Mucosa of descending colon (tissue), 3 donors: ENCODE measurements around the gene STEAP1. TPM values are rescaled to one million over a fixed set of nuclear protein-coding genes. Genes with fewer than 3 reads are reported as not detected.

Source experiments
- ATAC-seq: fragments of 200-7000 bp; cut with Tn5 transposase; one replicate; pipeline ENCODE4 v1.9.1; 2020; ENCODE audit warnings: mild to moderate bottlenecking, moderate library complexity
- DNase-seq, 3 donors: peaks; one replicate each; pipeline ENCODE4 v3.0.0-alpha.2; 2020
- H3K36me3 ChIP-seq: fragments of 200-600 bp; one replicate; pipeline ENCODE4 v1.8.0; 2021; ENCODE audit warnings: low read depth, mild to moderate bottlenecking
- H3K4me1 ChIP-seq: fragments of 200-600 bp; one replicate; pipeline ENCODE4 v1.8.0; 2021; ENCODE audit warnings: low read depth, mild to moderate bottlenecking
- H3K4me3 ChIP-seq: fragments of 200-600 bp; one replicate; pipeline ENCODE4 v1.8.0; 2021; ENCODE audit warnings: mild to moderate bottlenecking
- H3K9me3 ChIP-seq: fragments of 200-600 bp; one replicate; pipeline ENCODE4 v1.8.0; 2021; ENCODE audit warnings: mild to moderate bottlenecking
- intact Hi-C, 2 donors: fragments of 100-400 bp; cut with DNase I in 1 of 2; cut with micrococcal nuclease in 1 of 2; formaldehyde crosslinking; loops; one replicate each; pipeline versions ENCODE4 v1.11.0 to v1.11.1; 2022; cut with DNase I, micrococcal nuclease
- total RNA-seq, 3 donors: library from RNA; stranded (reverse); fragmentation: NEBNext Ultra II Directional in 2 of 3; extraction: Animal tissue kit (Norgen Biotek cat#: 25700) in 2 of 3; gene quantifications; one replicate each; pipeline versions ENCODE4 v1.2.1 to v1.2.4, GENCODE V29; 2021 to 2023
- TF ChIP-seq, protein P1 (sequence below): fragments of 200-600 bp; IDR thresholded peaks from one replicate; pipeline ENCODE4 v1.8.0; 2022; ENCODE audit warnings: antibody characterized with exemption, mild to moderate bottlenecking
- donor health status: DM: no; HTN: no; CAD: no; lungs with moderate emphysema.
- donor health status: DM: no; HTN: no; CAD: no.
- donor health status: DM: no; HTN: yes; CAD: no.

The STEAP1 gene
- total RNA-seq, 3 donors from 2014 or later: 15.9 to 24.6 (median 24.5) TPM

GRCh38 chr7:90165724-90166123, 11.5 kb downstream of the STEAP1 start:
- Histone ChIP-seq H3K9me3 (no peaks in the 10 kb centered on the region), H3K36me3 (no peaks in the 10 kb centered on the region), H3K4me1 (peaks cover 7% of the 10 kb centered on the region), H3K4me3 (no peak overlapping the region)
- intact Hi-C loops: loop anchor here in 1 of 2 donors (10.0 kb wide), 1 partner anchor 99 kb away; no protein-coding TSS in a partner anchor
- DNase-seq (peak in 2 of 3 donors; percentile 46 to 81), ATAC-seq (peak; percentile 84)
- TF ChIP-seq, protein P1, sequence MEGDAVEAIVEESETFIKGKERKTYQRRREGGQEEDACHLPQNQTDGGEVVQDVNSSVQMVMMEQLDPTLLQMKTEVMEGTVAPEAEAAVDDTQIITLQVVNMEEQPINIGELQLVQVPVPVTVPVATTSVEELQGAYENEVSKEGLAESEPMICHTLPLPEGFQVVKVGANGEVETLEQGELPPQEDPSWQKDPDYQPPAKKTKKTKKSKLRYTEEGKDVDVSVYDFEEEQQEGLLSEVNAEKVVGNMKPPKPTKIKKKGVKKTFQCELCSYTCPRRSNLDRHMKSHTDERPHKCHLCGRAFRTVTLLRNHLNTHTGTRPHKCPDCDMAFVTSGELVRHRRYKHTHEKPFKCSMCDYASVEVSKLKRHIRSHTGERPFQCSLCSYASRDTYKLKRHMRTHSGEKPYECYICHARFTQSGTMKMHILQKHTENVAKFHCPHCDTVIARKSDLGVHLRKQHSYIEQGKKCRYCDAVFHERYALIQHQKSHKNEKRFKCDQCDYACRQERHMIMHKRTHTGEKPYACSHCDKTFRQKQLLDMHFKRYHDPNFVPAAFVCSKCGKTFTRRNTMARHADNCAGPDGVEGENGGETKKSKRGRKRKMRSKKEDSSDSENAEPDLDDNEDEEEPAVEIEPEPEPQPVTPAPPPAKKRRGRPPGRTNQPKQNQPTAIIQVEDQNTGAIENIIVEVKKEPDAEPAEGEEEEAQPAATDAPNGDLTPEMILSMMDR: no peak

DNA sequence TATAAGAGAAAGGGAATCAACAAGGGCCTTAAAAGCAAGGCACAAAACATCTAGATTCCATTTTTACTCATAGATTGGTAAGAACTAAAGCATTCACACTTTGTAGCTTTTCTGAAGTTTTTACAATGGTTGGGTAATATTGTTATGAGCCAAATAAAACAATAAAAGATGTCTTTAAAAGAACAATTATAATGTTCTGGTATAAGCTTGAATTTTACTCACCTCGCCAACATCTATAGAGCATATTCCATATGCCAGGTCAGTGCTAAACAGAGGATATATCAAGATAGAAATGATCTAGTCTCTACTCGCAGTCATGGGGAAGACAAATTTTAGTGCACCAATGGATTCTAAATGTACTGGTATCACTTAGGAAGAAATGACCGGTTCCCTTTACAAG, 11.9 kb downstream of the STEAP1 start:
- ATAC-seq (peak; percentile 89), DNase-seq (no peak)
- Histone ChIP-seq H3K4me3 (no peak overlapping the region), H3K4me1 (peaks cover 7% of the 10 kb centered on the region), H3K9me3 (no peaks in the 10 kb centered on the region), H3K36me3 (no peaks in the 10 kb centered on the region)
- TF ChIP-seq, protein P1: no peak
- intact Hi-C loops: loop anchor here in 1 of 2 donors (10.0 kb wide), 1 partner anchor 99 kb away; no protein-coding TSS in a partner anchor

DNA sequence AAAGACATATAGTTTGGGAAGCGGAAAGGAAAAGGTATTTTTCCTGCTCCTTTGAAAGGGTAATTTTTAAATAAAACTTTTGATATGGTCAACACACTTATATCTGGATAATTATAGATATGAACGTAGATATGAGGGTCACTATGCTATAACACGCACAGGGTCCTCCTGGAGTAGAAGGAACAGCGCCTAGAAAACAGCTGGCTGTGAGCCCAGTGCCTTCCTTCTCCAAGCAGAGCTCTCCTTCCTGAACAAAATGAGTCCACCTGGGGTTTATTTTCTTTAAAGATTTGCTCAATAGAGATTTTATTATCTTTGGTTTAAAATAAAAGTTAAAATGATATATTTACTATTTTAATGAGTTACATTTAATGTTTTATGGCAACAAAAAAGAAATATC, 13.1 kb downstream of the STEAP1 start:
- Histone ChIP-seq H3K4me1 (peaks cover 13% of the 10 kb centered on the region), H3K9me3 (no peaks in the 10 kb centered on the region), H3K36me3 (no peaks in the 10 kb centered on the region), H3K4me3 (no peak overlapping the region)
- TF ChIP-seq, protein P1: no peak
- intact Hi-C loops: loop anchor here in 1 of 2 donors (10.0 kb wide), 1 partner anchor 97 kb away; no protein-coding TSS in a partner anchor
- ATAC-seq: no peak
- DNase-seq: peak in 1 of 3 donors; percentile 36

- intact Hi-C loops: loop anchor here in 1 of 2 donors (10.0 kb wide), 1 partner anchor 95 kb away; no protein-coding TSS in a partner anchor
- DNase-seq (no peak), ATAC-seq (no peak)
- H3K4me1 ChIP-seq: peaks cover 14% of the 10 kb centered on the region
- no peak overlapping the region for H3K4me3 ChIP-seq
- no peaks in the 10 kb centered on the region for H3K36me3 ChIP-seq
- no peaks in the 10 kb centered on the region for H3K9me3 ChIP-seq
- TF ChIP-seq, protein P1: no peak
These were observed 15.6 kb downstream of the STEAP1 start for GRCh38 chr7:90169891-90170290.

DNA sequence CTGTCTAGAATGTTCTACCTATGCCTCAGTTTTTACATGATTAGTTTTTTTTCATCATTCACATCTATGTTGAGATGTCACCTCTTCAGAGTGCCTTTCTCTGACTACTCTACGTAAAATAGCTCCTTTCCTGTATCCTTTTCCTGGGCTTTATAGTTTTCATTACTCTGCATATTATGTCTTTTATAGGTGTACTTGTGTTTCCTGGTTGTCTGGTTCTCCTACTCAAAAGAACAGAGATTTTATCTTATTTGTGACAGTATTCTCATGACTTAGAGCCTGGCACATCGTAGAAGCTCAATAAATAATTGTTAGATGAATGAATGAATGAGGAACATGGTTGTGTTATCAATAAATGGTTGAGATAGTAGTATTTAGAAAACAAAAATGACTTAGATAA, 17.9 kb downstream of the STEAP1 start:
- H3K36me3 ChIP-seq: no peaks in the 10 kb centered on the region
- H3K9me3 ChIP-seq: no peaks in the 10 kb centered on the region
- no peak overlapping the region for H3K4me3 ChIP-seq
- H3K4me1 ChIP-seq: peaks cover 8% of the 10 kb centered on the region
- TF ChIP-seq, protein P1: no peak
- intact Hi-C loops: no loop called here
- ATAC-seq (peak; percentile 30), DNase-seq (no peak)

- Histone ChIP-seq H3K4me1 (peaks cover 7% of the 10 kb centered on the region), H3K9me3 (no peaks in the 10 kb centered on the region), H3K4me3 (no peak overlapping the region), H3K36me3 (no peaks in the 10 kb centered on the region)
- peak; percentile 87 for ATAC-seq
- intact Hi-C loops: no loop called here
- TF ChIP-seq, protein P1: no peak
- DNase-seq: no peak
These were observed 18.4 kb downstream of the STEAP1 start for GRCh38 chr7:90172624-90173023.
